HEK293 (cell line): ENCODE measurements around the gene IER2.
A peak's percentile ranks its signal among the peaks of the same experiment; 100 is the strongest.

Source experiments
- CTCF ChIA-PET: fragments of 350-600 bp; formaldehyde crosslinking; extraction: SDS; loops from one replicate; lab custom pipeline; 2021; ENCODE audit warnings: antibody characterized with exemption; lab: Yijun Ruan, JAX
- POLR2A ChIA-PET: fragments of 300-600 bp; formaldehyde crosslinking; extraction: SDS; loops from one replicate; lab custom pipeline; 2020; ENCODE audit warnings: antibody characterized with exemption, inconsistent platforms; lab: Yijun Ruan, JAX
- H3K27ac ChIP-seq: fragments of 200-500 bp; sonication (Bioruptor generic); 2 replicates; pipeline ENCODE4 v1.5.1; 2014; ENCODE audit warnings: low read depth, low read length, control low read depth, inconsistent platforms; ENCODE audit errors: extremely low read depth
- H3K36me3 ChIP-seq, 2 experiments: fragments of 200-500 bp in 1 of 2; sonication (Bioruptor generic) in 1 of 2; 1 replicate in 1 of 2; 2 replicates in 1 of 2; pipeline ENCODE4 v1.5.1; 2014 to 2017; ENCODE audit warnings: inconsistent platforms in 2 of 2, low read length in 2 of 2; ENCODE audit not compliant: control insufficient read depth in 2 of 2, insufficient read depth in 1 of 2
- H3K4me1 ChIP-seq: fragments of 200-500 bp; sonication (Bioruptor generic); 2 replicates; pipeline ENCODE4 v1.5.1; 2014; ENCODE audit warnings: mild to moderate bottlenecking, low read length, inconsistent platforms; ENCODE audit not compliant: control insufficient read depth, insufficient read depth
- H3K4me3 ChIP-seq: 2 replicates; pipeline ENCODE4 v1.5.1; 2011; ENCODE audit warnings: low read depth, mild to moderate bottlenecking, control low read depth, low read length, moderate library complexity
- H3K9me3 ChIP-seq: fragments of 200-500 bp; sonication (Bioruptor generic); 2 replicates; pipeline ENCODE4 v1.5.1; 2014; ENCODE audit warnings: low read depth, low read length, inconsistent platforms; ENCODE audit not compliant: control insufficient read depth, insufficient read depth
- BCL11A ChIP-seq: fragments of 450-650 bp; formaldehyde crosslinking; IDR thresholded peaks from 2 replicates; pipeline ENCODE4 v1.5.1; 2016; ENCODE audit warnings: low read depth, missing biosample characterization, missing genetic modification characterization
- GLIS2 ChIP-seq: fragments of 450-650 bp; formaldehyde crosslinking; IDR thresholded peaks from 2 replicates; pipeline ENCODE4 v1.5.1; 2016; ENCODE audit warnings: missing biosample characterization, missing genetic modification characterization
- IKZF3 ChIP-seq: fragments of 450-650 bp; IDR thresholded peaks from 2 replicates; pipeline ENCODE4 v1.5.0; 2018; ENCODE audit warnings: missing biosample characterization, mild to moderate bottlenecking, missing genetic modification characterization, moderate library complexity
- KLF16 ChIP-seq: fragments of 450-650 bp; formaldehyde crosslinking; IDR thresholded peaks from 2 replicates; pipeline ENCODE4 v1.5.1; 2017; ENCODE audit warnings: missing biosample characterization, missing genetic modification characterization
- OSR2 ChIP-seq: fragments of 450-650 bp; formaldehyde crosslinking; IDR thresholded peaks from 2 replicates; pipeline ENCODE4 v1.5.1; 2016; ENCODE audit warnings: missing biosample characterization, missing genetic modification characterization
- PRDM1 ChIP-seq: fragments of 450-650 bp; formaldehyde crosslinking; IDR thresholded peaks from 2 replicates; pipeline ENCODE4; 2016; ENCODE audit warnings: missing biosample characterization, missing genetic modification characterization
- SETDB1 ChIP-seq: IDR thresholded peaks from one replicate; pipeline ENCODE4 v1.6.1; 2017; ENCODE audit warnings: mild to moderate bottlenecking, low read length, moderate library complexity, mixed read lengths; ENCODE audit not compliant: insufficient read length
- SP7 ChIP-seq: fragments of 450-650 bp; formaldehyde crosslinking; IDR thresholded peaks from 2 replicates; pipeline ENCODE4 v1.5.1; 2016; ENCODE audit warnings: missing biosample characterization, missing genetic modification characterization
- TRIM28 ChIP-seq: IDR thresholded peaks from 2 replicates; pipeline ENCODE4 v1.6.1; 2011; ENCODE audit warnings: low read length, control low read depth, borderline replicate concordance
- ZBTB17 ChIP-seq: fragments of 450-650 bp; formaldehyde crosslinking; IDR thresholded peaks from 2 replicates; pipeline ENCODE4 v1.5.1; 2016; ENCODE audit warnings: missing biosample characterization, missing genetic modification characterization
- ZBTB20 ChIP-seq: fragments of 450-650 bp; formaldehyde crosslinking; IDR thresholded peaks from 2 replicates; pipeline ENCODE4 v1.5.1; 2016; ENCODE audit warnings: missing biosample characterization, missing genetic modification characterization
- ZBTB48 ChIP-seq: fragments of 450-650 bp; formaldehyde crosslinking; IDR thresholded peaks from 2 replicates; pipeline ENCODE4 v1.5.1; 2016; ENCODE audit warnings: missing biosample characterization, missing genetic modification characterization
- ZEB2 ChIP-seq: fragments of 450-650 bp; formaldehyde crosslinking; IDR thresholded peaks from 2 replicates; pipeline ENCODE4 v1.5.1; 2016; ENCODE audit warnings: missing biosample characterization, missing genetic modification characterization
- ZIC2 ChIP-seq: fragments of 450-650 bp; formaldehyde crosslinking; IDR thresholded peaks from 2 replicates; pipeline ENCODE4 v1.5.1; 2016; ENCODE audit warnings: missing biosample characterization, missing genetic modification characterization
- ZNF169 ChIP-seq: fragments of 450-650 bp; formaldehyde crosslinking; IDR thresholded peaks from 2 replicates; pipeline ENCODE4 v1.5.1; 2016; ENCODE audit warnings: missing biosample characterization, missing genetic modification characterization
- ZNF266 ChIP-seq: fragments of 450-650 bp; formaldehyde crosslinking; IDR thresholded peaks from 2 replicates; pipeline ENCODE4 v1.5.1; 2016; ENCODE audit warnings: missing biosample characterization, missing genetic modification characterization, low read depth
- ZNF335 ChIP-seq: fragments of 450-650 bp; formaldehyde crosslinking; conservative IDR thresholded peaks from 2 replicates; pipeline ENCODE4 v1.5.1; 2016; ENCODE audit warnings: missing biosample characterization, missing genetic modification characterization
- ZNF433 ChIP-seq: fragments of 450-650 bp; formaldehyde crosslinking; IDR thresholded peaks from 2 replicates; pipeline ENCODE4 v1.5.1; 2016; ENCODE audit warnings: missing biosample characterization, missing genetic modification characterization, low read depth
- ZNF544 ChIP-seq: fragments of 450-650 bp; formaldehyde crosslinking; IDR thresholded peaks from 2 replicates; pipeline ENCODE4 v1.5.0; 2017; ENCODE audit warnings: missing biosample characterization, missing genetic modification characterization
- ZNF549 ChIP-seq: fragments of 450-650 bp; IDR thresholded peaks from 2 replicates; pipeline ENCODE4 v1.5.1; 2018; ENCODE audit warnings: missing biosample characterization, missing genetic modification characterization, mild to moderate bottlenecking, inconsistent platforms, moderate library complexity
- ZNF561 ChIP-seq: fragments of 450-650 bp; IDR thresholded peaks from 2 replicates; pipeline ENCODE4 v1.5.1; 2018; ENCODE audit warnings: missing biosample characterization, missing genetic modification characterization, borderline replicate concordance
- ZNF610 ChIP-seq: fragments of 450-650 bp; formaldehyde crosslinking; IDR thresholded peaks from 2 replicates; pipeline ENCODE4 v1.5.1; 2016; ENCODE audit warnings: missing biosample characterization, missing genetic modification characterization, borderline replicate concordance
- ZNF776 ChIP-seq: fragments of 450-650 bp; formaldehyde crosslinking; IDR thresholded peaks from 2 replicates; pipeline ENCODE4 v1.5.0; 2017; ENCODE audit warnings: missing biosample characterization, missing genetic modification characterization, borderline replicate concordance
- ZNF843 ChIP-seq: fragments of 450-650 bp; formaldehyde crosslinking; IDR thresholded peaks from 2 replicates; pipeline ENCODE4 v1.5.1; 2016; ENCODE audit warnings: missing biosample characterization, missing genetic modification characterization
- TF ChIP-seq, protein P1 (sequence below): fragments of 450-650 bp; formaldehyde crosslinking; IDR thresholded peaks from 2 replicates; pipeline ENCODE4 v1.5.1; 2016; ENCODE audit warnings: missing biosample characterization, missing genetic modification characterization
- TF ChIP-seq, protein P2 (sequence below): fragments of 450-650 bp; formaldehyde crosslinking; IDR thresholded peaks from 2 replicates; pipeline ENCODE4 v1.5.1; 2016; ENCODE audit warnings: missing biosample characterization, missing genetic modification characterization
- TF ChIP-seq, protein P3 (sequence below): fragments of 450-650 bp; formaldehyde crosslinking; IDR thresholded peaks from 2 replicates; pipeline ENCODE4 v1.5.1; 2017; ENCODE audit warnings: missing biosample characterization, missing genetic modification characterization

Gene IER2

DNA sequence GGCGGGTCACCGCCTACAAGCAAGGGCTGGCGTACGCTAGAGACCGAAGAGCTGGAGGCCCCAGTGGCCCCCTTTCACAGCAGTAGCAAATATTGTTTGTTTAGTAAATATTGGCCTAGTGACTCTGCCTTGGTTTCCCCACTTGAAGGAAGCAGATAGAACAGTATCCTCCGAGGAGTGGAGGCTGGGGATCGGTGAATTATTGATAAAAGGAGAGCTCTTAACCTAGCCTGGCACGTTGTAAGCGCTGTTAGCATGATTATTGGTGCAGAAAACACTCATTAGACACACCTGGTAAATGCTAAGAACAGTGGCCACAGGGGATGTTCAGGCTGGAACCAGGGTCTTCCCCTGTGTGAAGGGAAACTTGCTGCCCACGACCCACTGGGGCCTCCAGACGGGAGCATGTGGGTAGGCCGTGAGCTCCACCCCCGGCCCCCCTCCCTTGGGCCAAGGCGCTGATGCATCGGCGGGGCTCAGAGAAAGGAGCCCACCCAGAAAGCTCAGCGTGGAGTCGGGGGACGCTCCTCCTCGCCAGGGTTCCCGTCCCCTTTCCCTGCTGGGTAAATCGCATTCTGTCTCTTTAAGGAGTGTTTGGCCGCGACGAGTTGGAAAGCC lies 2.3 kb downstream of the IER2 start:
- POLR2A ChIA-PET, result interaction anchor here (0.5 to 2.2 kb wide), 29 partner anchors 10 to 200 kb away, joined by 3 to 89 read pairs (median 5); partner anchors contain the start of genes NACC1 and TRMT1
- peak overlapping the region; percentile 98 for H3K27ac ChIP-seq
- TF ChIP-seq ZNF561 (tag by site-specific recombination), result peak; percentile 78; the same call in 1 of the 2 replicates
- peak; percentile 86 for TF ChIP-seq ZBTB20
- peak; percentile 71 for TF ChIP-seq ZNF335 (tag by site-specific recombination)
- TF ChIP-seq IKZF3, result peak; percentile 89
- 0 out of 2 replicates have a peak, but pooled peaks have one; percentile 31 for TF ChIP-seq ZBTB48 (tag by site-specific recombination)
- 0 out of 2 replicates have a peak, but pooled peaks have one; percentile 48 for TF ChIP-seq ZEB2 (tag by site-specific recombination)
- TF ChIP-seq ZNF544, result no peak
- peak; percentile 88 for TF ChIP-seq ZIC2
- TF ChIP-seq, protein P1, sequence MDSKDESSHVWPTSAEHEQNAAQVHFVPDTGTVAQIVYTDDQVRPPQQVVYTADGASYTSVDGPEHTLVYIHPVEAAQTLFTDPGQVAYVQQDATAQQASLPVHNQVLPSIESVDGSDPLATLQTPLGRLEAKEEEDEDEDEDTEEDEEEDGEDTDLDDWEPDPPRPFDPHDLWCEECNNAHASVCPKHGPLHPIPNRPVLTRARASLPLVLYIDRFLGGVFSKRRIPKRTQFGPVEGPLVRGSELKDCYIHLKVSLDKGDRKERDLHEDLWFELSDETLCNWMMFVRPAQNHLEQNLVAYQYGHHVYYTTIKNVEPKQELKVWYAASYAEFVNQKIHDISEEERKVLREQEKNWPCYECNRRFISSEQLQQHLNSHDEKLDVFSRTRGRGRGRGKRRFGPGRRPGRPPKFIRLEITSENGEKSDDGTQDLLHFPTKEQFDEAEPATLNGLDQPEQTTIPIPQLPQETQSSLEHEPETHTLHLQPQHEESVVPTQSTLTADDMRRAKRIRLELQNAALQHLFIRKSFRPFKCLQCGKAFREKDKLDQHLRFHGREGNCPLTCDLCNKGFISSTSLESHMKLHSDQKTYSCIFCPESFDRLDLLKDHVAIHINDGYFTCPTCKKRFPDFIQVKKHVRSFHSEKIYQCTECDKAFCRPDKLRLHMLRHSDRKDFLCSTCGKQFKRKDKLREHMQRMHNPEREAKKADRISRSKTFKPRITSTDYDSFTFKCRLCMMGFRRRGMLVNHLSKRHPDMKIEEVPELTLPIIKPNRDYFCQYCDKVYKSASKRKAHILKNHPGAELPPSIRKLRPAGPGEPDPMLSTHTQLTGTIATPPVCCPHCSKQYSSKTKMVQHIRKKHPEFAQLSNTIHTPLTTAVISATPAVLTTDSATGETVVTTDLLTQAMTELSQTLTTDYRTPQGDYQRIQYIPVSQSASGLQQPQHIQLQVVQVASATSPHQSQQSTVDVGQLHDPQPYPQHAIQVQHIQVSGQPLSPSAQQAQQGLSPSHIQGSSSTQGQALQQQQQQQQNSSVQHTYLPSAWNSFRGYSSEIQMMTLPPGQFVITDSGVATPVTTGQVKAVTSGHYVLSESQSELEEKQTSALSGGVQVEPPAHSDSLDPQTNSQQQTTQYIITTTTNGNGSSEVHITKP, result peak; percentile 93
- no peak for TF ChIP-seq ZNF433 (tag by site-specific recombination)
- 0 out of 2 replicates have a peak, but pooled peaks have one; percentile 68 for TF ChIP-seq ZNF610 (tag by site-specific recombination)
- peak; percentile 58 for TF ChIP-seq GLIS2 (tag by site-specific recombination)
- peak; percentile 41; the same call in 1 of the 2 replicates for TF ChIP-seq OSR2 (tag by site-specific recombination)
- TF ChIP-seq TRIM28, result 0 out of 2 replicates have a peak, but pooled peaks have one; percentile 15
- TF ChIP-seq ZNF169 (tag by site-specific recombination), result no peak
- TF ChIP-seq PRDM1 (tag by site-specific recombination), result peak; percentile 35; the same call in 1 of the 2 replicates
- no peak for TF ChIP-seq ZNF843 (tag by site-specific recombination)
- TF ChIP-seq, all 188 proteins: peak for 13
- H3K4me3 ChIP-seq, result peak overlapping the region; percentile 99
- peaks cover 3 to 11% of the 10 kb centered on the region in 2 experiments; a peak in 2 of 3 replicates for H3K36me3 ChIP-seq
- CTCF ChIA-PET, result interaction anchor here (0.6 to 1.1 kb wide), 9 partner anchors 8 to 276 kb away, joined by 3 to 6 read pairs (median 3); no protein-coding TSS in a partner anchor
- no peaks in the 10 kb centered on the region for H3K9me3 ChIP-seq
- peaks cover 10% of the 10 kb centered on the region for H3K4me1 ChIP-seq

DNA sequence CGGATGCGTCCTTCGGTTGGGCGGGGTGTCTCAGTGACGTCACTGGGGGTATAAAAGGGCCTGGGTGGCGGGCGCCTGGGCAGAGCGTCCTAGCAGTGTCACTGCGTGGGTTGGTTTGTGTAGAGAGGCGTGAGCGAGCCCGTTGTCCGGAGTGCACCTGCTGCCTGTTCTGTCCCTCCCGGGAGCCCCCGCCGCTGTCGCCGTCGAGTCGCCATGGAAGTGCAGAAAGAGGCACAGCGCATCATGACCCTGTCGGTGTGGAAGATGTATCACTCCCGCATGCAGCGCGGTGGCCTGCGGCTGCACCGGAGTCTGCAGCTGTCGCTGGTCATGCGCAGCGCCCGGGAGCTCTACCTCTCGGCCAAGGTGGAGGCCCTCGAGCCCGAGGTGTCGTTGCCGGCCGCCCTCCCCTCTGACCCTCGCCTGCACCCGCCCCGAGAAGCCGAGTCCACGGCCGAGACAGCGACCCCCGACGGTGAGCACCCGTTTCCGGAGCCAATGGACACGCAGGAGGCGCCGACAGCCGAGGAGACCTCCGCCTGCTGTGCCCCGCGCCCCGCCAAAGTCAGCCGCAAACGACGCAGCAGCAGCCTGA lies 2.9 kb downstream of the IER2 start:
- CTCF ChIA-PET, result interaction anchor here (0.7 to 1.1 kb wide), 4 partner anchors 8 to 176 kb away, joined by 3 to 6 read pairs (median 4); no protein-coding TSS in a partner anchor
- POLR2A ChIA-PET, result interaction anchor here (0.6 to 2.2 kb wide), 27 partner anchors 11 to 200 kb away, joined by 3 to 89 read pairs (median 5); partner anchors contain the start of genes NACC1 and TRMT1
- Histone ChIP-seq H3K27ac (peak overlapping the region; percentile 98), H3K36me3 (peaks cover 3 to 11% of the 10 kb centered on the region in 2 experiments; a peak in 2 of 3 replicates), H3K4me1 (peaks cover 10% of the 10 kb centered on the region), H3K9me3 (no peaks in the 10 kb centered on the region), H3K4me3 (peak overlapping the region; percentile 99)
- TF ChIP-seq ZNF561 (tag by site-specific recombination) (no peak; the same call in none of the 2 replicates), SETDB1 (no peak), SP7 (tag by site-specific recombination) (peak; percentile 85), ZBTB17 (tag by site-specific recombination) (peak; percentile 56; the same call in 1 of the 2 replicates), ZNF266 (tag by site-specific recombination) (0 out of 2 replicates have a peak, but pooled peaks have one; percentile 34), ZNF776 (tag by site-specific recombination) (no peak), ZNF549 (tag by site-specific recombination) (no peak), BCL11A (tag by site-specific recombination) (0 out of 2 replicates have a peak, but pooled peaks have one; percentile 27), KLF16 (peak; percentile 97)
- TF ChIP-seq, protein P2, sequence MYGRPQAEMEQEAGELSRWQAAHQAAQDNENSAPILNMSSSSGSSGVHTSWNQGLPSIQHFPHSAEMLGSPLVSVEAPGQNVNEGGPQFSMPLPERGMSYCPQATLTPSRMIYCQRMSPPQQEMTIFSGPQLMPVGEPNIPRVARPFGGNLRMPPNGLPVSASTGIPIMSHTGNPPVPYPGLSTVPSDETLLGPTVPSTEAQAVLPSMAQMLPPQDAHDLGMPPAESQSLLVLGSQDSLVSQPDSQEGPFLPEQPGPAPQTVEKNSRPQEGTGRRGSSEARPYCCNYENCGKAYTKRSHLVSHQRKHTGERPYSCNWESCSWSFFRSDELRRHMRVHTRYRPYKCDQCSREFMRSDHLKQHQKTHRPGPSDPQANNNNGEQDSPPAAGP (tag by site-specific recombination), result peak; percentile 95
- TF ChIP-seq, protein P3, sequence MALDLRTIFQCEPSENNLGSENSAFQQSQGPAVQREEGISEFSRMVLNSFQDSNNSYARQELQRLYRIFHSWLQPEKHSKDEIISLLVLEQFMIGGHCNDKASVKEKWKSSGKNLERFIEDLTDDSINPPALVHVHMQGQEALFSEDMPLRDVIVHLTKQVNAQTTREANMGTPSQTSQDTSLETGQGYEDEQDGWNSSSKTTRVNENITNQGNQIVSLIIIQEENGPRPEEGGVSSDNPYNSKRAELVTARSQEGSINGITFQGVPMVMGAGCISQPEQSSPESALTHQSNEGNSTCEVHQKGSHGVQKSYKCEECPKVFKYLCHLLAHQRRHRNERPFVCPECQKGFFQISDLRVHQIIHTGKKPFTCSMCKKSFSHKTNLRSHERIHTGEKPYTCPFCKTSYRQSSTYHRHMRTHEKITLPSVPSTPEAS (tag by site-specific recombination), result peak; percentile 52; the same call in 1 of the 2 replicates
